Measurements from ENCODE around the gene CACNA2D4.

GRCh38 chr12:1865284-1865866 lies 53.1 kb downstream of the CACNA2D4 start:
- TF ChIP-seq CTCF (IDR thresholded peaks at IDR 0.05; ENCODE audit: insufficient read depth, low read length) (no peak), GABPA (IDR thresholded peaks at IDR 0.05; ENCODE audit: low read depth) (no peak), POLR2AphosphoS5 (IDR thresholded peaks at IDR 0.05; ENCODE audit: low read depth) (no peak), REST (IDR thresholded peaks at IDR 0.05; ENCODE audit: insufficient replicate concordance, low read depth) (no peak), SPI1 (IDR thresholded peaks at IDR 0.05; ENCODE audit: borderline replicate concordance, low read depth) (no peak)
